Panc1 (cell line): Measurements from ENCODE around the gene CASP2. TPM values are rescaled to one million over a fixed set of nuclear protein-coding genes. Genes with fewer than 3 reads are reported as not detected.

ENCODE experiments used
- ATAC-seq: fragments of 200-7000 bp; cut with Tn5 transposase; 2 replicates; pipeline ENCODE4 v1.9.1; 2020; ENCODE audit warnings: mild to moderate bottlenecking, moderate library complexity
- BruUV-seq: library from RNA; stranded (reverse); fragments of 400-500 nt; replicated peaks from 2 replicates; lab custom pipeline; 2021; lab: Mats Ljungman, UMichigan
- CTCF ChIA-PET: fragments of 300-600 bp; sonication (Branson Sonifier 250); formaldehyde crosslinking; loops from one replicate; lab custom pipeline; 2022; ENCODE audit warnings: antibody characterized with exemption; lab: Charles Lee
- POLR2A ChIA-PET: fragments of 300-600 bp; sonication (Branson Sonifier 250); formaldehyde crosslinking; loops from one replicate; lab custom pipeline; 2022; ENCODE audit warnings: antibody characterized with exemption; lab: Charles Lee
- DNase-seq: peaks from one replicate; pipeline ENCODE4 v3.0.0-alpha.2; 2010; ENCODE audit warnings: low read depth, low spot score
- H3K27ac ChIP-seq: 2 replicates; pipeline ENCODE4 v1.5.1; 2011; ENCODE audit warnings: mild to moderate bottlenecking, low read length, inconsistent platforms
- H3K27me3 ChIP-seq: fragments of 200-500 bp; sonication (Bioruptor generic); 2 replicates; pipeline ENCODE4 v1.6.0; 2014; ENCODE audit warnings: low read length, inconsistent platforms; ENCODE audit not compliant: control insufficient read depth, insufficient read depth
- H3K36me3 ChIP-seq: fragments of 200-500 bp; sonication (Bioruptor generic); 2 replicates; pipeline ENCODE4 v1.5.1; 2014; ENCODE audit warnings: inconsistent platforms, mild to moderate bottlenecking, low read length, moderate library complexity; ENCODE audit not compliant: control insufficient read depth, insufficient read depth
- H3K4me1 ChIP-seq: 2 replicates; pipeline ENCODE4 v1.5.1; 2011; ENCODE audit warnings: inconsistent platforms, mild to moderate bottlenecking, low read length, moderate library complexity; ENCODE audit not compliant: control insufficient read depth, insufficient read depth
- H3K4me3 ChIP-seq, 2 experiments: 2 replicates each; pipeline ENCODE4 v1.5.1; 2011 to 2012; ENCODE audit warnings: low read depth in 2 of 2, low read length in 2 of 2, mild to moderate bottlenecking in 2 of 2, inconsistent platforms in 1 of 2, moderate library complexity in 1 of 2
- H3K9me3 ChIP-seq: fragments of 200-500 bp; sonication (Bioruptor generic); 2 replicates; pipeline ENCODE4 v1.5.1; 2014; ENCODE audit warnings: low read depth, mild to moderate bottlenecking, inconsistent platforms, low read length, moderate library complexity; ENCODE audit not compliant: control insufficient read depth, insufficient read depth
- POLR2AphosphoS5 ChIP-seq: IDR thresholded peaks from 2 replicates; pipeline ENCODE4 v1.6.1; 2012; ENCODE audit warnings: mild to moderate bottlenecking, low read depth, low read length, moderate library complexity
- SIN3A ChIP-seq: IDR thresholded peaks from 2 replicates; pipeline ENCODE4 v1.6.1; 2012; ENCODE audit warnings: low read depth, mild to moderate bottlenecking, low read length, moderate library complexity, borderline replicate concordance; ENCODE audit not compliant: insufficient read depth
- TCF7L2 ChIP-seq: IDR thresholded peaks from 2 replicates; pipeline ENCODE4 v1.6.1; 2011; ENCODE audit warnings: mild to moderate bottlenecking, low read depth, low read length, inconsistent platforms
- in situ Hi-C: cut with HindIII; loops from 2 replicates; pipeline ENCODE4 v1.10.0; 2016; ENCODE audit warnings: low sequenced_read_pairs, low pct_unique_long_range_greater_than_20kb
- intact Hi-C: fragments of 100-400 bp; cut with micrococcal nuclease; formaldehyde crosslinking; loops from one replicate; pipeline ENCODE4 v1.10.0; 2022; ENCODE audit not compliant: unreplicated experiment
- total RNA-seq: library from RNA; stranded (reverse); gene quantifications from one replicate; pipeline ENCODE4 v1.2.1, GENCODE V29; 2021; ENCODE audit not compliant: unreplicated experiment
- TF ChIP-seq, protein P1 (sequence below), 2 experiments: IDR thresholded peaks; 2 replicates each; pipeline ENCODE4 v1.6.1; 2011 to 2012; ENCODE audit warnings: low read depth in 2 of 2, control low read depth in 1 of 2, low read length in 1 of 2, mild to moderate bottlenecking in 1 of 2, moderate library complexity in 1 of 2; ENCODE audit not compliant: insufficient read depth in 1 of 2
- TF ChIP-seq, protein P2 (sequence below): fragments of 450-650 bp; IDR thresholded peaks from 2 replicates; pipeline ENCODE4 v1.5.1; 2017; ENCODE audit warnings: mild to moderate bottlenecking

CASP2 gene
- total RNA-seq, 1 experiment from 2014 or later, result 47.4 TPM

DNA sequence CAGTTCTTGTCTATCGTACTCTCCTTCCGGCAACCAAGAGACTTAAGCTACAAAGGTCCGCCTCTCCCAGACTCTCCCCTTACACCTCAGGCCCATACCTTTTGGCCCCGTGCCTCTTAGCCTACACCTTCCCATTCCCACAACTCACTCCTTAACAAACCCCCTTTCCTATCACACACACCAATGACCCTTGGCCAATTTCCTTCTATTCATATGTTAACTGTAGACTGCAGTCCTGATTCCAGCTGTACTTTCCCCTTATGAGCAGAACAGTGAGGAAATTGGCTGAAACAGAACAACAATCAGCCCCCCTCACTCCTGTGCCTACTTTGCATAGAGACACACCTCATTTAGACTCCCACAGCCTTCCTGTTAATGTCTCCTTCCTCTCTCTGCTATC is 4.8 kb upstream of the CASP2 start:
- DNase-seq (no peak), ATAC-seq (no peak)
- no TSS peak for BruUV-seq
- CTCF ChIA-PET, result interaction anchor here (0.8 kb wide), 1 partner anchor 68 kb away, joined by 3 read pairs; no protein-coding TSS in a partner anchor
- peaks cover 21% of the 10 kb centered on the region for H3K4me1 ChIP-seq
- H3K9me3 ChIP-seq, result peaks cover 4% of the 10 kb centered on the region; the same call in 1 of the 2 replicates
- in situ Hi-C loops (no loop called here), intact Hi-C loops (no loop called here)
- no peaks in the 10 kb centered on the region for H3K27me3 ChIP-seq
- no peaks in the 10 kb centered on the region for H3K36me3 ChIP-seq
- H3K4me3 ChIP-seq, result no peak overlapping the region
- no peak overlapping the region for H3K27ac ChIP-seq
- POLR2A ChIA-PET, result no interaction called here
- TF ChIP-seq, protein P1, sequence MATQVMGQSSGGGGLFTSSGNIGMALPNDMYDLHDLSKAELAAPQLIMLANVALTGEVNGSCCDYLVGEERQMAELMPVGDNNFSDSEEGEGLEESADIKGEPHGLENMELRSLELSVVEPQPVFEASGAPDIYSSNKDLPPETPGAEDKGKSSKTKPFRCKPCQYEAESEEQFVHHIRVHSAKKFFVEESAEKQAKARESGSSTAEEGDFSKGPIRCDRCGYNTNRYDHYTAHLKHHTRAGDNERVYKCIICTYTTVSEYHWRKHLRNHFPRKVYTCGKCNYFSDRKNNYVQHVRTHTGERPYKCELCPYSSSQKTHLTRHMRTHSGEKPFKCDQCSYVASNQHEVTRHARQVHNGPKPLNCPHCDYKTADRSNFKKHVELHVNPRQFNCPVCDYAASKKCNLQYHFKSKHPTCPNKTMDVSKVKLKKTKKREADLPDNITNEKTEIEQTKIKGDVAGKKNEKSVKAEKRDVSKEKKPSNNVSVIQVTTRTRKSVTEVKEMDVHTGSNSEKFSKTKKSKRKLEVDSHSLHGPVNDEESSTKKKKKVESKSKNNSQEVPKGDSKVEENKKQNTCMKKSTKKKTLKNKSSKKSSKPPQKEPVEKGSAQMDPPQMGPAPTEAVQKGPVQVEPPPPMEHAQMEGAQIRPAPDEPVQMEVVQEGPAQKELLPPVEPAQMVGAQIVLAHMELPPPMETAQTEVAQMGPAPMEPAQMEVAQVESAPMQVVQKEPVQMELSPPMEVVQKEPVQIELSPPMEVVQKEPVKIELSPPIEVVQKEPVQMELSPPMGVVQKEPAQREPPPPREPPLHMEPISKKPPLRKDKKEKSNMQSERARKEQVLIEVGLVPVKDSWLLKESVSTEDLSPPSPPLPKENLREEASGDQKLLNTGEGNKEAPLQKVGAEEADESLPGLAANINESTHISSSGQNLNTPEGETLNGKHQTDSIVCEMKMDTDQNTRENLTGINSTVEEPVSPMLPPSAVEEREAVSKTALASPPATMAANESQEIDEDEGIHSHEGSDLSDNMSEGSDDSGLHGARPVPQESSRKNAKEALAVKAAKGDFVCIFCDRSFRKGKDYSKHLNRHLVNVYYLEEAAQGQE (IDR thresholded peaks at IDR 0.05; ENCODE audit: insufficient read depth in 1 of 2, low read depth in 2 of 2, low read length in 1 of 2), result no peak
- TF ChIP-seq POLR2AphosphoS5 (no peak), SIN3A (no peak), TCF7L2 (no peak)
- TF ChIP-seq, protein P2, sequence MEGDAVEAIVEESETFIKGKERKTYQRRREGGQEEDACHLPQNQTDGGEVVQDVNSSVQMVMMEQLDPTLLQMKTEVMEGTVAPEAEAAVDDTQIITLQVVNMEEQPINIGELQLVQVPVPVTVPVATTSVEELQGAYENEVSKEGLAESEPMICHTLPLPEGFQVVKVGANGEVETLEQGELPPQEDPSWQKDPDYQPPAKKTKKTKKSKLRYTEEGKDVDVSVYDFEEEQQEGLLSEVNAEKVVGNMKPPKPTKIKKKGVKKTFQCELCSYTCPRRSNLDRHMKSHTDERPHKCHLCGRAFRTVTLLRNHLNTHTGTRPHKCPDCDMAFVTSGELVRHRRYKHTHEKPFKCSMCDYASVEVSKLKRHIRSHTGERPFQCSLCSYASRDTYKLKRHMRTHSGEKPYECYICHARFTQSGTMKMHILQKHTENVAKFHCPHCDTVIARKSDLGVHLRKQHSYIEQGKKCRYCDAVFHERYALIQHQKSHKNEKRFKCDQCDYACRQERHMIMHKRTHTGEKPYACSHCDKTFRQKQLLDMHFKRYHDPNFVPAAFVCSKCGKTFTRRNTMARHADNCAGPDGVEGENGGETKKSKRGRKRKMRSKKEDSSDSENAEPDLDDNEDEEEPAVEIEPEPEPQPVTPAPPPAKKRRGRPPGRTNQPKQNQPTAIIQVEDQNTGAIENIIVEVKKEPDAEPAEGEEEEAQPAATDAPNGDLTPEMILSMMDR, result no peak

DNA sequence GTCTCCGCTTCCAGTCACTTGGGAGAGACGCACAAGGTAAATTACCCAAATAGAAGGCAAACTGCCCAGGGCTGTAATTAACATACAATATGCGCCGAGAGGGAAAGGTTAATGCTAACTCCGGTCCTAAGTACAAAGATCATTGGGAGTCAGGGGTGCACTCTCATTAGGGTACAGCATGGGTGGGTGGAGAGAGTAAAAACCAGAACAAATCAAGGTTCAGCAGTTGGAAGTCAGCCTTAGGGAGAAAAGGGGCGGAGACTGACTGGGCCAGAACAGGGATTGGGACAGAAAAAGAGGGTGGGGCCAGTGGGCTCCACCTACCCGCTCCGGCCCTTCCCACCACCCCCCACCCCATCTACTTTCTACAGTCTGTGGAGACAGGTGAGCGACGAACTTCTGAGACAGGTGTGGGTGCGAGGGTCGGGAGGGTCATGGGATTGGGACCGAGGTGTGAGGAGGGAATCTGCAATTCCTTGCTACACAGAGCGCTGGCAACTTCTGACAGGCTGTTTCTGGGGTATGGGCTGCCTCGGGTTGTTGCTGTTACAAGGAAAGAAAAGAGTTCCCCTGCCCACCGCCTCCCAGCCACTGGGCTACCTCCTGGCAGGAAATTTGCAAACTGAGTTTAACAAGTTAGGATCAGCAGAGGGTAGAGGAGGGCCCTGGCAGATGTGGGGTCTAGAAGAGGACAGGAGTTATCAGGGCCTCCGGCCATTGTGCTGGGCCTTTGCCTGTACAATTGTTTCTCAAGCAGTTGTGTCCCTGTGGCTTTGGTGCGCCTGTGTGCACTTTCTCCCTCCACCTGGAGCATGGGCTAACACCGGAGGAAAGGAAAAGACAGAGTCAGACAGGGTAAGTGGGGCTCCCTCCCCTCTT is 3.3 kb upstream of the CASP2 start, which contains the start of gene TMEM139:
TSS of gene TMEM139 (plus strand) at position 368 of the 879 bp plus-strand sequence. CDS start 1,000 bp downstream, outside the sequence.
- Histone ChIP-seq H3K4me1 (peaks cover 23% of the 10 kb centered on the region), H3K27ac (peak within 1 kb of the TSS; percentile 67), H3K9me3 (peaks cover 4% of the 10 kb centered on the region; the same call in 1 of the 2 replicates), H3K36me3 (no peaks in the 10 kb centered on the region), H3K27me3 (no peaks in the 10 kb centered on the region), H3K4me3 (peak within 1 kb of the TSS; percentile 16 to 50)
- DNase-seq, result no peak
- ChIA-PET POLR2A (no interaction called here), CTCF (no interaction called here)
- in situ Hi-C loops (no loop called here), intact Hi-C loops (no loop called here)
- no peak for ATAC-seq
- BruUV-seq, result no TSS peak
- TF ChIP-seq TCF7L2 (no peak), POLR2AphosphoS5 (no peak), SIN3A (no peak)
- TF ChIP-seq, protein P1 (IDR thresholded peaks at IDR 0.05; ENCODE audit: insufficient read depth in 1 of 2, low read depth in 2 of 2, low read length in 1 of 2), result no peak
- TF ChIP-seq, protein P2, result no peak
